Iris pigment epithelial cell (primary cell): ENCODE results near the gene MAPKBP1.
"Not testable (repeated sequence)": the region's sequence is repeated elsewhere in the genome, so short reads cannot be mapped to it uniquely, and the experiment has no call there.

Experiments used
- DNase-seq: peaks from one replicate; pipeline ENCODE4 v3.0.0-alpha.2; 2011; ENCODE audit warnings: low read depth

The MAPKBP1 gene

GRCh38 chr15:41774062-41774881 lies at the start of gene MAPKBP1:
Gene MAPKBP1 (plus strand): TSS chr15:41774484. CDS start chr15:41775276, 792 bp downstream.
- DNase-seq = peak; percentile 99

GRCh38 chr15:41727143-41727542 lies 47.1 kb upstream of the MAPKBP1 start:
- peak; percentile 62 for DNase-seq

GRCh38 chr15:41728061-41728460 lies 46.2 kb upstream of the MAPKBP1 start:
- DNase-seq = peak; percentile 53

GRCh38 chr15:41730543-41730942 lies 43.7 kb upstream of the MAPKBP1 start:
- peak; percentile 49 for DNase-seq

DNA sequence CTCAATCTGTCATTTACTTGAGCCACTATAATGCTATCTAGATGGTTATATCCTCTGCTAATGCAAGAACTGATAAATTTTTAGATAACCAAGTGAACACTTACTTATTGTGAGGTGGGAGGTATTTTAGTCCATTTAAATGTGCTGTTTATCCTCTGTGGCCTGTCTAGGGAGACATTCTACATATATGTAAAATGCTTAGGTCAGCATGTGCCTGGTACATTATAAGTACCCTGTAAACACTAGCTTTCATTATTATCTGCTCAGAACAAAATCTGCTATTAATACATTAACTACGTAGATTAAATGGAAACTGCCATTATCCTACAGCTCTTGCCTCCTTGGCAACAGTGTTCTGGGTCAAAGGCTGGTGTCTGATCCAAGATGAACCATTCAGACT lies 41.8 kb upstream of the MAPKBP1 start:
- DNase-seq = no peak

DNA sequence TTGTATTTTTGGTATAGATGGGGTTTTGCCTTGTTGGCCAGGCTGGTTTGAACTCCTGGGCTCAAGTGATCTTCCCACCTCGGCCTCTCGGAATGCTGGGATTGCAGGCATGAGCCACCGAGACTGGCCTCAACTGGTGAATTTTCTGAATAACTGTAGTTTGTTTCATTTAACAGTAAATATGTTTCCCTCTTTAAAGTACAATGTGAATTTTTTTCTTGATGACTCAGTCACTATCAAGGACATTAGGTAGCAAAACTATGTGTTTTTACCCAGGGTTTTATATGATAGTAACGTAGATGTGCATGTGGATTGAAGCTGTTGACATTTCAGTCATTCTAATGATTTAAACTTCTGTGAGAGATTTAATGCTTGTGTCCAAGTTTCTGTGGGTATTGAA lies 40.2 kb upstream of the MAPKBP1 start:
- peak; percentile 76 for DNase-seq

GRCh38 chr15:41735046-41735445 lies 39.2 kb upstream of the MAPKBP1 start:
- DNase-seq = no peak

- DNase-seq = not testable (repeated sequence)
Observed at GRCh38 chr15:41735492-41735891, 38.8 kb upstream of the MAPKBP1 start.

DNA sequence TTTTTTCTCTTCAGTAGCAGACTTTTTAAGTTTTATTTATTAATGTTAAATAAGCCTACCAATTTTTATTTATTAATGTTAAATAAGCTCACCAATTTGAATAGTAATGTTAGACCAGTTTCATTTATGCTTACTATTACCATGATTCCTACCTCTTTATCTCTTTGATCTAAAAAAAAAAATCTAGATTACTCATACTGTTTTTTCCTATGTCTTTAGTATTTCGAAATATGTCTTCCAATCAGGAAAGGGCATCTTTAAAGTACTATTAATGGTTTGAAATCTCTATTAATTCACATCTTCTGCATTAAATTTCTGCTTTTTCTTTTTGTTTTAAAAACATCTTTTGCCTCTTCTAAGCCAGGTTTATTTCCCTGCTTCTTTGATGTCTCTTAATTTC lies 27.5 kb upstream of the MAPKBP1 start:
- peak; percentile 45 for DNase-seq

DNA sequence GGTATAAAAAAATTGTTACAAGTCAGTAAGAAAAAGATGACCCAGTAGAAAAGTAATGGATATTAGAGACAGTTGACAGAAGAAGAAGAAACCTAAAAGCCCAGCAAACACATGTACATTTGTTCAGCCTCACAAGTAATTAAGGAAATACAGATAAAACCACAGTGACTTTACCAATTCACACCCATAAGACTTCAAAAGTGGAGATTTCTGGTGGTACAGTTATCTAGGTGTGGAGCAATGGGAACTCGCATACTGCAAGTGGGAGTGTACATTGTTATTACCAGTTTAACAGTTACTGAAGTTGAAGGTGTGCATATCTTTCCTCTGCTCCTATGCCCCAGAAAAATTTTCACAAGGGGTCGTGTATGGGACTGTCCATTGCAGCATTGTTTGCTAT lies 18.1 kb upstream of the MAPKBP1 start:
- no peak for DNase-seq

DNA sequence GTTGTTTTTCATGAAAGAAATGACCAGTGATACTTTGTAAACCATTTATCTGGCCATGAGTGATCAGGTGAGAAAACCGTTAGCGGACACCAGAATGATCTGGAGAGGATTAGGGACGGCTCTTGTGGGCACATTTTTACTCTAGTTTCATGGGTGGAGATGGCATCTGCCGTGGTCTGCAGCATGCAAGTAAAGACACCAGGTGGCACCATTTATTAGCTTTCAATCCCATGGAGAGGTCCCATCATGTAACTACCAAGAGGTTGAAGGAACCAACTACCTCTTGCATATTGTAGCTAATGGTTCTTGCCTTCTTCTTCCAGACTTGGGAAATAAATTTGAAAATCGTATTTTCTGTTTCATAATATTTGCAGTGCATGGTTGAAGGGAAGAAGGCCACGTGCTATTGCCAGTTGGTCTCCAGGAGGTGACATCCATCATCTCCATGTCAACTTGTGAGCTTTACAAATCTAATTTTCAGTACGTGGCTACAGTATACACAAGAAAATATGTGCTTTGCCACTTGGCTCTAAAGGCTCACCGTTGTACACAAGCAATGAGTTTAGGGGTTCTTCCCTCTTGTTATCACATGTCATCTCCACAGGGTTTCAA lies 1.5 kb upstream of the MAPKBP1 start:
- DNase-seq = peak; percentile 73

DNA sequence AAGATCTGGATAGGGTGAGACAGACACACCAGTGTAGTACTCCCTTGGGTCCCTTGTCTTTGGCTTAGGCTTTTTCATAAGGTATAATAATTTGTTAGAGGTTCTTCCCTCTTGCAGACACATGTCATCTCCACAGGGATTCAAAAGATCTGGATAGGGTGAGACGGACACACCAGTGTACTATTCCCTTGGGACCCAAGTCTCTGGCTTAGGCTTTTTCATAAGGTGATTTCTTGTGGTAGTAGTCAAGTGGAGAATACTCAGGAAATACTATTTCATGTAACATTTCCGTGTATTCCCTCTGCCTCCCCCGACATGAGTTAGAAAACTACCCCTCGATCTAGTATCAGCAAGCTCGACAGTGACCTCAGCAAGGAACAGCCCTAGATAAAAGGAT lies 954 bp upstream of the MAPKBP1 start:
- no peak for DNase-seq

DNA sequence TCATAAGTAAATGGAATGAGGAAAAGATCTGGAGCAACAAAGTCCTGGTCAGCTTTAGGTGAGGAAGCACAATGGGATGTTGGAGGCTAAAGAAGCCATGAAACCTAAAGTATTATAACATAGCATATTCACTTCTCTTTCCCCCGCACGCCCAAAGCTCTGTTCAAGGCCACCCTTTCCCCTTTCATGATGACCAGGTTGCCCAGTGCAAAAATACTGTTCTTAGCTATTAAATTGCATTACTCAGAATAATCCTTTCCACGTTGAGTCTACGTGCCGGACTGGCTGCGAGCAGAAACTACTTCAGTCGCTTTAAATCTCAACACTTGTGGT lies 589 bp upstream of the MAPKBP1 start:
- DNase-seq = no peak

GRCh38 chr15:41774882-41775417 lies 666 bp downstream of the MAPKBP1 start:
- DNase-seq = no peak

DNA sequence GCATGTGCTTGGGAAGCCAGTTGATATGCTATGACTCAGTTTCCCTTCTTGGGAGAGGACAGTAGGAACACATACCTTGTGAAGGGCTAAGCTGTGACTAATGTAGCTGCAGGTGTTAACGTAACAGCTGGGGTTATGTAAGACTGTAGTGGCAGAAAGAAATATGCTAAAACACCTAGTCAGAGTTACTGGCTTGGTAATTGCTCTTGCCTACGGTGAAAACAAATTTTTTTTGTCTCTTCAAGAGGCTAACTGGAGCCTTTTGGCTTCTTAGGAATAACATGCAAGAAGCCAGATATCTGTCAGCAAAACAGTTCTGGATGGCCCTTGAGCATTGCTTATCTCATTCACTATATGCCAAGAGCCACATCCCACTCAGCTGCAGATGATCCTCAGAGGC lies 1.4 kb downstream of the MAPKBP1 start:
- peak; percentile 16 for DNase-seq

GRCh38 chr15:41777421-41777973 lies 3.2 kb downstream of the MAPKBP1 start:
- peak; percentile 64 for DNase-seq

DNA sequence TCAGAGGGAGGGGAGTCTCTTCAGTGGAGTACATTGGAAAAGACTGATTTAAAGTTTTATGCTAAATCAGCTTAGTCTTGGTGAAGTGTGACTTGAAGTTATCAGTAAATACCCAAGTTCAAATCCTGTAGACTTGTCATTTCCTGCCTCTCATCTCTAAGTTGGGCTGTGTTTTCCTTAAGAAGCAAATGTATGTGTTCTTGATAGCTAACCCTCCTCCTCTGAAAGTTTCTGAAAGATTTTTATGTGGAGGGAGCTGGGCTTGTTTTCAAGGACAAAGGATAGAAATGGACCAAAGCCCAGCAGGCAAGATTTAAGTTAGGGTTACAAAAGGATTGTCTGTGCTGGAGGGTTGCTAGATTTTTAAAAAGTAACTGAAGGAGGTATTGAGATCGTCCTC lies 4.2 kb downstream of the MAPKBP1 start:
- peak; percentile 60 for DNase-seq

DNA sequence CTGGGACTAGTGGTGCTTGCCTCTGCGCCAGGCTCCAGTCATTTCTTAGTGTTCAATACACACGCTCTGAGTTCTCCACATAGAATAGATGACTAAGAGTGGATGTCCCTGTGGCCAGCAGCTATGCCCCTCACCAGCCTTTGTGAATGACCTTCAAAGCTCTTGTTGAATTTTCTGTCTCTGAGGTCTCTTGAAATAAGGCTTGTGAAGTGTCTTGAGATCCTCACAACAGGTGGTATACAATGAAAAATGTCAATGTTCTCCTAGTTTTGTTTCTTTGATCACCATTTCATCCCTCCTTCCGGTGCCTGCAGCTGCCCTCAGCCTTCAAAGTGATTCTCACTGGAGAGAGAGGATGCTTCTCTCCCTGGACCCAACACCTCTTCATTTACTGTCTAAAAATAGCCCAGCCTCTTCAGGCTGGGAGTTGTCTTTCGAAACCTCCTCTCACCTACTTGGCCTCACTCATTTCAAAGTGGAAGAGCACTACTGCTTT lies 5.4 kb downstream of the MAPKBP1 start:
- peak; percentile 18 for DNase-seq

- peak; percentile 70 for DNase-seq
Observed at GRCh38 chr15:41780266-41780665, 6.0 kb downstream of the MAPKBP1 start.

DNA sequence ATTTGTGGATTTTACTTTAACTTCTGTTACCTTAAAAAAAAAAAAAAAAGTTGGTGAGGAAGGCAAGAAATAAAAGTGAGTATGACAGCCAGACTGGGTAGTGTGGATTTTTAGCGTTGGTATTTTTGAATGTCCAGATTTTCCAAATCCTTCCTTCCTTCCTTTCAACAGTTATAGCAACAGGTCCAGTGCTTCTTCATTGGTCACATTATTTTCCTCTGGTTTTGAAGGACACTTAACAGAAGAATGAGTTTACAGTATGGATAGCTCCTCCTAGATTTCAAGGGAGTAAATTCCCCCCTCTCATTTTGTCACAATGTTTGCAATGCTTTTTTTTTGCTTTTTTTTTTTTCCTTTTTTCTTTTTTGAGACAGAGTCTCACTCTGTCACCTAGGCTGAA lies 6.4 kb downstream of the MAPKBP1 start:
- DNase-seq = no peak

- DNase-seq = no peak
Observed at GRCh38 chr15:41782371-41783282, 8.3 kb downstream of the MAPKBP1 start.

GRCh38 chr15:41783296-41783695 lies 9.0 kb downstream of the MAPKBP1 start:
- no peak for DNase-seq
